ENCODE data around the gene PLEK. TPM values are rescaled to one million over a fixed set of nuclear protein-coding genes. Genes with fewer than 3 reads are reported as not detected.
"Not testable (repeated sequence)": the region's sequence is repeated elsewhere in the genome, so short reads cannot be mapped to it uniquely, and the experiment has no call there.

PLEK gene
- total RNA-seq, 1 experiment from 2014 or later: 0.13 TPM

DNA sequence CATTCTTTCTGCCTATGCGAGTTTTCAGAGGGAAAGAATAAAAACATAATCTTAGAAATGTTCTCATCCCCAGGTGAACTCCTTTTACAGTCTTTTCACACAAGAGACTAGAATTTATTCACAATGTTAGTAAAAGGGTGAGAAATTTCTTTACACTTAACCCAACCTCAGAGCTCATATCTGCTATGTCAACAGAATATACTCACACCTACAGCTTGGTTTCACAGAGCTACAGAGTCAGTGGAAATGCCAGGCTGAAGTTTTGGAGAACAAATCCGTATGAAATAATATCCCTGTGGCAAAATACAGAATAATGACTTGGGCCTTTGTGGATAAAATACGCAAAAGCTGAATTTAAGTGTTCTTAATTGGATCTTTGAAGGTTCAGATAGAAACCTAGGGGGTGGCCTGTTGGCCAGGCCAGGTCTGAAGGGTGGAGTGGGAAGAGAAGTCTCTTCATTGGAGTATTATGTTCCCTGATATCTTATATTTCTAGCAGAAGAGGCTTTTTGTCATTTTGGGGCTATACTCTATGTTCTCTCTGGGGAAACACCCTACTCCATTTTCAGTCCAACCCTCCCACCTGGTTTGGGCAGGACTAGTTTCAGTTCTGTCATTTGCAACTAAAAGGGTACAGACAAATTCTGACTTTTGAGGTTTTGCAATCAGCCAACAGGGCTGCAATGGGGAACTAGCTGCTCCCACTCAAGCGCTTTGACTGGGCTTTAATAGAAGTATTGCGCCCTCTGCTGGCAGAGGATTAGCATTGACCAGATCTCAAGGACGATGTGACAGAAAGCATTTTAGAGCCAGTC is 76.3 kb downstream of the PLEK start:
- in situ Hi-C loops (cut with HindIII; ENCODE audit: low pct_unique_long_range_greater_than_20kb, low sequenced_read_pairs): no loop called here
- peak; percentile 96 for ATAC-seq

DNA sequence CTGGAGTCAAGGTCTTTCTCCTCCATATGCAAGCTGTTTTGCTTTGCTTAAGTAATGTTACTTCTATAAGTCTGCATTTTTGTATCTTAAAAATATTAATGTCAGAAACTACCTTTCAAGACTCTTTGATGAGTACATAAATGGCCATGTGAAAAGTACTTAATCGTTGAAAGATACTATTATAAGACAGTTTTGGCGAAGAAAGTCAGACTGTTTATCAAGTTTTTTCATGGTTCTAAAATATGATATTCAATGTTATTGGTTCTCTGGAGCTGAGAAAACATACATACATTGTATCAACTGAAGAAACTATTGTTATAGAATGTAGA is 76.9 kb downstream of the PLEK start:
- no peak for ATAC-seq
- in situ Hi-C loops (cut with HindIII; ENCODE audit: low pct_unique_long_range_greater_than_20kb, low sequenced_read_pairs): no loop called here
- TF ChIP-seq, protein P1, sequence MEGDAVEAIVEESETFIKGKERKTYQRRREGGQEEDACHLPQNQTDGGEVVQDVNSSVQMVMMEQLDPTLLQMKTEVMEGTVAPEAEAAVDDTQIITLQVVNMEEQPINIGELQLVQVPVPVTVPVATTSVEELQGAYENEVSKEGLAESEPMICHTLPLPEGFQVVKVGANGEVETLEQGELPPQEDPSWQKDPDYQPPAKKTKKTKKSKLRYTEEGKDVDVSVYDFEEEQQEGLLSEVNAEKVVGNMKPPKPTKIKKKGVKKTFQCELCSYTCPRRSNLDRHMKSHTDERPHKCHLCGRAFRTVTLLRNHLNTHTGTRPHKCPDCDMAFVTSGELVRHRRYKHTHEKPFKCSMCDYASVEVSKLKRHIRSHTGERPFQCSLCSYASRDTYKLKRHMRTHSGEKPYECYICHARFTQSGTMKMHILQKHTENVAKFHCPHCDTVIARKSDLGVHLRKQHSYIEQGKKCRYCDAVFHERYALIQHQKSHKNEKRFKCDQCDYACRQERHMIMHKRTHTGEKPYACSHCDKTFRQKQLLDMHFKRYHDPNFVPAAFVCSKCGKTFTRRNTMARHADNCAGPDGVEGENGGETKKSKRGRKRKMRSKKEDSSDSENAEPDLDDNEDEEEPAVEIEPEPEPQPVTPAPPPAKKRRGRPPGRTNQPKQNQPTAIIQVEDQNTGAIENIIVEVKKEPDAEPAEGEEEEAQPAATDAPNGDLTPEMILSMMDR (IDR thresholded peaks at IDR 0.05): peak; percentile 53
- TF ChIP-seq, protein P2, sequence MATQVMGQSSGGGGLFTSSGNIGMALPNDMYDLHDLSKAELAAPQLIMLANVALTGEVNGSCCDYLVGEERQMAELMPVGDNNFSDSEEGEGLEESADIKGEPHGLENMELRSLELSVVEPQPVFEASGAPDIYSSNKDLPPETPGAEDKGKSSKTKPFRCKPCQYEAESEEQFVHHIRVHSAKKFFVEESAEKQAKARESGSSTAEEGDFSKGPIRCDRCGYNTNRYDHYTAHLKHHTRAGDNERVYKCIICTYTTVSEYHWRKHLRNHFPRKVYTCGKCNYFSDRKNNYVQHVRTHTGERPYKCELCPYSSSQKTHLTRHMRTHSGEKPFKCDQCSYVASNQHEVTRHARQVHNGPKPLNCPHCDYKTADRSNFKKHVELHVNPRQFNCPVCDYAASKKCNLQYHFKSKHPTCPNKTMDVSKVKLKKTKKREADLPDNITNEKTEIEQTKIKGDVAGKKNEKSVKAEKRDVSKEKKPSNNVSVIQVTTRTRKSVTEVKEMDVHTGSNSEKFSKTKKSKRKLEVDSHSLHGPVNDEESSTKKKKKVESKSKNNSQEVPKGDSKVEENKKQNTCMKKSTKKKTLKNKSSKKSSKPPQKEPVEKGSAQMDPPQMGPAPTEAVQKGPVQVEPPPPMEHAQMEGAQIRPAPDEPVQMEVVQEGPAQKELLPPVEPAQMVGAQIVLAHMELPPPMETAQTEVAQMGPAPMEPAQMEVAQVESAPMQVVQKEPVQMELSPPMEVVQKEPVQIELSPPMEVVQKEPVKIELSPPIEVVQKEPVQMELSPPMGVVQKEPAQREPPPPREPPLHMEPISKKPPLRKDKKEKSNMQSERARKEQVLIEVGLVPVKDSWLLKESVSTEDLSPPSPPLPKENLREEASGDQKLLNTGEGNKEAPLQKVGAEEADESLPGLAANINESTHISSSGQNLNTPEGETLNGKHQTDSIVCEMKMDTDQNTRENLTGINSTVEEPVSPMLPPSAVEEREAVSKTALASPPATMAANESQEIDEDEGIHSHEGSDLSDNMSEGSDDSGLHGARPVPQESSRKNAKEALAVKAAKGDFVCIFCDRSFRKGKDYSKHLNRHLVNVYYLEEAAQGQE (IDR thresholded peaks at IDR 0.05; ENCODE audit: insufficient read depth in 1 of 2, low read depth in 2 of 2, low read length in 1 of 2): no peak
- DNase-seq (ENCODE audit: low read depth, low spot score): no peak
- no peak overlapping the region for H3K27ac ChIP-seq (ENCODE audit: low read length)
- intact Hi-C loops (cut with micrococcal nuclease; ENCODE audit: unreplicated experiment): loop anchor here (5.0 kb wide), 2 partner anchors 245 to 320 kb away; no protein-coding TSS in a partner anchor
- H3K4me3 ChIP-seq (ENCODE audit: low read depth in 2 of 2, low read length in 2 of 2): no peak overlapping the region
- H3K9me3 ChIP-seq (ENCODE audit: control insufficient read depth, insufficient read depth, low read depth, low read length): no peaks in the 10 kb centered on the region
- H3K27me3 ChIP-seq (ENCODE audit: control insufficient read depth, insufficient read depth, low read length): 0 out of 2 replicates have a peak, but pooled peaks cover 4% of the 10 kb centered on the region
- H3K4me1 ChIP-seq (ENCODE audit: control insufficient read depth, insufficient read depth, low read length): peaks cover 7% of the 10 kb centered on the region; the same call in 1 of the 2 replicates
- ChIA-PET POLR2A (no interaction called here), CTCF (interaction anchor here (1.0 to 1.4 kb wide), 2 partner anchors 84 to 149 kb away, joined by 3 to 4 read pairs; no protein-coding TSS in a partner anchor)
- no peaks in the 10 kb centered on the region for H3K36me3 ChIP-seq (ENCODE audit: control insufficient read depth, insufficient read depth, low read length)
- no TSS peak for BruUV-seq (replicated peaks)

More for the DNA sequence above, 76.3 kb downstream of the PLEK start:
- Histone ChIP-seq H3K9me3 (ENCODE audit: control insufficient read depth, insufficient read depth, low read depth, low read length) (no peaks in the 10 kb centered on the region), H3K27me3 (ENCODE audit: control insufficient read depth, insufficient read depth, low read length) (0 out of 2 replicates have a peak, but pooled peaks cover 4% of the 10 kb centered on the region), H3K27ac (ENCODE audit: low read length) (no peak overlapping the region), H3K4me3 (ENCODE audit: low read depth in 2 of 2, low read length in 2 of 2) (no peak overlapping the region), H3K36me3 (ENCODE audit: control insufficient read depth, insufficient read depth, low read length) (no peaks in the 10 kb centered on the region), H3K4me1 (ENCODE audit: control insufficient read depth, insufficient read depth, low read length) (peaks cover 7% of the 10 kb centered on the region; the same call in 1 of the 2 replicates)
- peak; percentile 54 for DNase-seq (ENCODE audit: low read depth, low spot score)
- ChIA-PET POLR2A (no interaction called here), CTCF (interaction anchor here (1.0 to 1.4 kb wide), 3 partner anchors 83 to 149 kb away, joined by 3 to 4 read pairs (median 4); no protein-coding TSS in a partner anchor)
- TF ChIP-seq POLR2AphosphoS5 (IDR thresholded peaks at IDR 0.05; ENCODE audit: low read depth, low read length): no peak
- TF ChIP-seq, protein P1 (IDR thresholded peaks at IDR 0.05): peak; percentile 89
- BruUV-seq (replicated peaks): no TSS peak
- intact Hi-C loops (cut with micrococcal nuclease; ENCODE audit: unreplicated experiment): loop anchor here (5.0 kb wide), 2 partner anchors 244 to 319 kb away; no protein-coding TSS in a partner anchor

DNA sequence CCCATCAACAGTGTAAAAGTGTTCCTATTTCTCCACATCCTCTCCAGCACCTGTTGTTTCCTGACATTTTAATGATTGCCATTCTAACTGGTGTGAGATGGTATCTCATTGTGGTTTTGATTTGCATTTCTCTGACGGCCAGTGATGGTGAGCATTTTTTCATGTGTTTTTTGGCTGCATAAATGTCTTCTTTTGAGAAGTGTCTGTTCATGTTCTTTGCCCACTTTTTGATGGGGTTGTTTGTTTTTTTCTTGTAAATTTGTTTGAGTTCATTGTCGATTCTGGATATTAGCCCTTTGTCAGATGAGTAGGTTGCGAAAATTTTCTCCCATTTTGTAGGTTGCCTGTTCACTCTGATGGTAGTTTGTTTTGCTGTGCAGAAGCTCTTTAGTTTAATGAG is 81.3 kb downstream of the PLEK start:
- H3K9me3 ChIP-seq (ENCODE audit: control insufficient read depth, insufficient read depth, low read depth, low read length); in situ Hi-C loops (cut with HindIII; ENCODE audit: low pct_unique_long_range_greater_than_20kb, low sequenced_read_pairs); ATAC-seq; H3K36me3 ChIP-seq (ENCODE audit: control insufficient read depth, insufficient read depth, low read length); DNase-seq (ENCODE audit: low read depth, low spot score); H3K4me1 ChIP-seq (ENCODE audit: control insufficient read depth, insufficient read depth, low read length); BruUV-seq (replicated peaks); CTCF ChIA-PET; H3K27me3 ChIP-seq (ENCODE audit: control insufficient read depth, insufficient read depth, low read length); H3K27ac ChIP-seq (ENCODE audit: low read length); POLR2A ChIA-PET; H3K4me3 ChIP-seq (ENCODE audit: low read depth in 2 of 2, low read length in 2 of 2); intact Hi-C loops (cut with micrococcal nuclease; ENCODE audit: unreplicated experiment): not testable (repeated sequence)

Other genes starting within 250 kb of the PLEK start
- gene PNO1, start 207.4 kb upstream of the PLEK start, total RNA-seq (2021; ENCODE audit: unreplicated experiment): 37.7 TPM
- gene PPP3R1, start 112.8 kb upstream of the PLEK start, total RNA-seq (2021; ENCODE audit: unreplicated experiment): 77.9 TPM
- gene CNRIP1, start 45.3 kb upstream of the PLEK start, total RNA-seq (2021; ENCODE audit: unreplicated experiment): not detected
- 0.74 TPM for gene FBXO48, start 102.0 kb downstream of the PLEK start, total RNA-seq (2021; ENCODE audit: unreplicated experiment)
- gene APLF, start 102.3 kb downstream of the PLEK start, total RNA-seq (2021; ENCODE audit: unreplicated experiment): 2.6 TPM